ENCODE measurements around the gene RILP.

DNA sequence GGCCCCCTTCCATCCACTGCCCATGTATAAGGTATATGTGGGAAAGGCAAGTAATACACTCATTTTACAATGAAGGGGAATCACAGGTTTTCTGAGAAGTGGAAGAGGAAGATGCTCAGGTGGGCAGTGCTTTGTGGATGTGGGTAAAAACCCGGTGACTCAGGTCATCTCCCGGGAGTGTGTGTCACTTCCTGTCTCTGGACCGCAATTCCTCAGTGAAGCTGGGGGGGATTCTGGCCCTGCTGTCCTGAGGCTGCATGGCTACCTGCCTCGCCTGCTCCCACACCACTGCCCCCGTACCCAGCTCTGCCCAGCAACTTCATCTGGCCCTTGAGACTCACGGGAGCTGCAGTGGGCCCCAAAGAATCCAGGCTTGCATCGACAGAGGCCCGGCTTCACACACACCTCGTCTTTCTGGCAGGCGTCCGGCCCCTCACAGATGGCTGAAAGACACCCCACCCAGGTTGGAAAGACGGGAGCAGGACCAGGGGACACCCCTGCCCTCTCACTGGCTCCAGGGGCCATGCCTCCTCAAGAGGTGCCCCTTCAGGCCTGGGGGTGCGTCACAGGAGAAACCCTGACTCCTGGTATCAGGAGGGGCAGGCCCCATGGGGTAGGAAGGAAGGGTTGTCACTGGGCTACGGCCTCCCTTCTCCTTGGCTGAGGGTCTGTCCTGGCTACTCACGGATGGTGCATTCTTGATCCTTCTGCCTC is 5.0 kb downstream of the RILP start:
- TF ChIP-seq, protein P1, sequence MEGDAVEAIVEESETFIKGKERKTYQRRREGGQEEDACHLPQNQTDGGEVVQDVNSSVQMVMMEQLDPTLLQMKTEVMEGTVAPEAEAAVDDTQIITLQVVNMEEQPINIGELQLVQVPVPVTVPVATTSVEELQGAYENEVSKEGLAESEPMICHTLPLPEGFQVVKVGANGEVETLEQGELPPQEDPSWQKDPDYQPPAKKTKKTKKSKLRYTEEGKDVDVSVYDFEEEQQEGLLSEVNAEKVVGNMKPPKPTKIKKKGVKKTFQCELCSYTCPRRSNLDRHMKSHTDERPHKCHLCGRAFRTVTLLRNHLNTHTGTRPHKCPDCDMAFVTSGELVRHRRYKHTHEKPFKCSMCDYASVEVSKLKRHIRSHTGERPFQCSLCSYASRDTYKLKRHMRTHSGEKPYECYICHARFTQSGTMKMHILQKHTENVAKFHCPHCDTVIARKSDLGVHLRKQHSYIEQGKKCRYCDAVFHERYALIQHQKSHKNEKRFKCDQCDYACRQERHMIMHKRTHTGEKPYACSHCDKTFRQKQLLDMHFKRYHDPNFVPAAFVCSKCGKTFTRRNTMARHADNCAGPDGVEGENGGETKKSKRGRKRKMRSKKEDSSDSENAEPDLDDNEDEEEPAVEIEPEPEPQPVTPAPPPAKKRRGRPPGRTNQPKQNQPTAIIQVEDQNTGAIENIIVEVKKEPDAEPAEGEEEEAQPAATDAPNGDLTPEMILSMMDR (IDR thresholded peaks at IDR 0.05; ENCODE audit: low read length): no peak
- no peak for TF ChIP-seq EZH2 (optimal IDR thresholded peaks at IDR 0.05; ENCODE audit: low read depth, low read length)

All from MM.1S (cell line).